NCI-H345 treated with DMSO at 0.1 percent for 48 hours (cell line): Measurements from ENCODE around the gene TPP1.

Source experiments
- DNase-seq: peaks from one replicate; lab custom pipeline; 2025; ENCODE audit not compliant: unreplicated experiment; lab: John Stamatoyannopoulos, UW

Gene TPP1

GRCh38 chr11:6596239-6596877 lies 22.9 kb downstream of the TPP1 start:
- DNase-seq, result no peak

GRCh38 chr11:6594142-6594768 lies 25.0 kb downstream of the TPP1 start:
- no peak for DNase-seq

- DNase-seq, result no peak
Measured at GRCh38 chr11:6588018-6588417, 31.2 kb downstream of the TPP1 start.

- no peak for DNase-seq
Measured at GRCh38 chr11:6587360-6587953, 31.8 kb downstream of the TPP1 start.

GRCh38 chr11:6586434-6587359 lies 32.5 kb downstream of the TPP1 start:
- no peak for DNase-seq

- DNase-seq, result no peak
Measured at GRCh38 chr11:6584528-6584927, 34.7 kb downstream of the TPP1 start.

GRCh38 chr11:6583584-6583983 lies 35.6 kb downstream of the TPP1 start:
- no peak for DNase-seq

- DNase-seq, result no peak
Measured at GRCh38 chr11:6579681-6580080, 39.5 kb downstream of the TPP1 start.

GRCh38 chr11:6578134-6578533 lies 41.1 kb downstream of the TPP1 start:
- DNase-seq, result no peak

GRCh38 chr11:6576471-6577373 lies 42.5 kb downstream of the TPP1 start:
- peak; percentile 26 for DNase-seq

GRCh38 chr11:6574816-6575715 lies 44.2 kb downstream of the TPP1 start:
- DNase-seq, result no peak

GRCh38 chr11:6572215-6572614 lies 47.0 kb downstream of the TPP1 start:
- DNase-seq, result no peak

- DNase-seq, result no peak
Measured at GRCh38 chr11:6571434-6572008, 47.7 kb downstream of the TPP1 start.

GRCh38 chr11:6570691-6571427 lies 48.4 kb downstream of the TPP1 start:
- no peak for DNase-seq

- DNase-seq, result no peak
Measured at GRCh38 chr11:6569706-6570105, 49.5 kb downstream of the TPP1 start.

- DNase-seq, result no peak
Measured at GRCh38 chr11:6568191-6568918, 50.9 kb downstream of the TPP1 start.

GRCh38 chr11:6567371-6567745 lies 51.9 kb downstream of the TPP1 start:
- no peak for DNase-seq
